Loucy (cell line): ENCODE measurements around the gene MIS18BP1.

Experiments used
- EZH2phosphoT487 ChIP-seq: fragments of 200-600 bp; IDR thresholded peaks from 2 replicates; pipeline ENCODE4 v1.6.1; 2018; ENCODE audit warnings: antibody characterized with exemption, mild to moderate bottlenecking, moderate library complexity, borderline replicate concordance
- TF ChIP-seq, protein P1 (sequence below): fragments of 200-600 bp; sonication (generic); conservative IDR thresholded peaks from 2 replicates; pipeline ENCODE4 v1.5.1; 2014; ENCODE audit warnings: mild to moderate bottlenecking, antibody characterized with exemption, low read length

DNA sequence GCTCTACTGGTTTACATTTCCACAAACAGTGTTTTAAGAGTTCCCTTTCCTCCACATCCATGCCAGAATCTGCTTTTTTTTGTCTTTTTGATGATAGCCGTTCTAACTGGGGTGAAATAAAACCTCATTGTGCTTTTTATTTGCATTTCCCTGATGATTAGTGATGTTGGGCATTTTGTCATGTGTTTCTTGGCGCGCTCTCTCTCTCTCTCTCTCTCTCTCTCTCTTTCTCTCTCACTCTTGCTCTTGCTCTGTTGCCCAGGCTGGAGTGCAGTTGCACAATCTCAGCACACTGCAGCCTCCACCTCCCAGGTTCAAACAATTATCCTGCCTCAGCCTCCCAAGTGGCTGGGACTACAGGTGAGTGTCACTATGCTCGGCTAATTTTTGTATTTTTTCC lies 9.6 kb upstream of the MIS18BP1 start:
- TF ChIP-seq, protein P1, sequence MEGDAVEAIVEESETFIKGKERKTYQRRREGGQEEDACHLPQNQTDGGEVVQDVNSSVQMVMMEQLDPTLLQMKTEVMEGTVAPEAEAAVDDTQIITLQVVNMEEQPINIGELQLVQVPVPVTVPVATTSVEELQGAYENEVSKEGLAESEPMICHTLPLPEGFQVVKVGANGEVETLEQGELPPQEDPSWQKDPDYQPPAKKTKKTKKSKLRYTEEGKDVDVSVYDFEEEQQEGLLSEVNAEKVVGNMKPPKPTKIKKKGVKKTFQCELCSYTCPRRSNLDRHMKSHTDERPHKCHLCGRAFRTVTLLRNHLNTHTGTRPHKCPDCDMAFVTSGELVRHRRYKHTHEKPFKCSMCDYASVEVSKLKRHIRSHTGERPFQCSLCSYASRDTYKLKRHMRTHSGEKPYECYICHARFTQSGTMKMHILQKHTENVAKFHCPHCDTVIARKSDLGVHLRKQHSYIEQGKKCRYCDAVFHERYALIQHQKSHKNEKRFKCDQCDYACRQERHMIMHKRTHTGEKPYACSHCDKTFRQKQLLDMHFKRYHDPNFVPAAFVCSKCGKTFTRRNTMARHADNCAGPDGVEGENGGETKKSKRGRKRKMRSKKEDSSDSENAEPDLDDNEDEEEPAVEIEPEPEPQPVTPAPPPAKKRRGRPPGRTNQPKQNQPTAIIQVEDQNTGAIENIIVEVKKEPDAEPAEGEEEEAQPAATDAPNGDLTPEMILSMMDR = no peak
- no peak for TF ChIP-seq EZH2phosphoT487
